Measurements from ENCODE around the gene VAC14. TPM values are rescaled to one million over a fixed set of nuclear protein-coding genes. Genes with fewer than 3 reads are reported as not detected.

The VAC14 gene
- total RNA-seq, 1 donor from 2014 or later: 17.4 TPM

- ATAC-seq (ENCODE audit: poor library complexity) (no peak), DNase-seq (peak; percentile 39)
- intact Hi-C loops (cut with DNase I): no loop called here
Measured at GRCh38 chr16:70692130-70692872, 108.7 kb downstream of the VAC14 start.

GRCh38 chr16:70691223-70692129 is 109.5 kb downstream of the VAC14 start:
- intact Hi-C loops (cut with DNase I): no loop called here
- peak; percentile 80 for DNase-seq
- ATAC-seq (ENCODE audit: poor library complexity): peak; percentile 8

GRCh38 chr16:70689970-70690891 is 110.7 kb downstream of the VAC14 start:
- no peak for ATAC-seq (ENCODE audit: poor library complexity)
- peak; percentile 38 for DNase-seq
- intact Hi-C loops (cut with DNase I): loop anchor here (5.0 kb wide), 1 partner anchor 47 kb away; no protein-coding TSS in a partner anchor

GRCh38 chr16:70689035-70689969 is 111.7 kb downstream of the VAC14 start:
- ATAC-seq (ENCODE audit: poor library complexity) (peak; percentile 18), DNase-seq (peak; percentile 72)
- intact Hi-C loops (cut with DNase I): loop anchor here (5.0 kb wide), 1 partner anchor 48 kb away; no protein-coding TSS in a partner anchor

DNA sequence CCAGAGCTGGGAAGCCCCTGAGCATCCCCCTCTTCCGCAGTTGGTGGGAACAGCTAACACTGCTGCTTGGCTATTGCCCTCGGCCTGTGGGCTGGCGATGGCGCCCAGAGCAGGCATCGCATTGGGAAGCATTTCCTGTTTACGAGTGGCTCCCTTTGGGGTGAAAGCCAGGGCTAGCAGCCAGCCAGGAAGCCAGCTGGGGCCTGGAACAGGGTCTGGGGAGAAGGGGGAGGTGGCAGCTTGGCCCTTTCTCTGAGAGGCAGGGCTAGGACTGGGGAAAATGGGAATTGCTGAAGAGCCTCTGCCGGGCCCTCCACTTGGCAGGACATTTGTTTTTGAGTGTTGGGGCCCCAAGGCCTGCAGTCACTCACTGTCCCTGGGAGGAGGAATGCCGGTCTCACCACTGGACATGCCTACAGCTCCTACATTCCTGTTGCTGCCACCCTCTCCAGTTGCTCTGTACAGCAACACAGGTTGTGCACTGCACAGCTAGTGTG is 112.7 kb downstream of the VAC14 start:
- ATAC-seq (ENCODE audit: poor library complexity): peak; percentile 28
- peak; percentile 86 for DNase-seq
- intact Hi-C loops (cut with DNase I): loop anchor here (5.0 kb wide), 1 partner anchor 49 kb away; no protein-coding TSS in a partner anchor

- ATAC-seq (ENCODE audit: poor library complexity): no peak
- intact Hi-C loops (cut with DNase I): loop anchor here (5.0 kb wide), 1 partner anchor 50 kb away; no protein-coding TSS in a partner anchor
- peak; percentile 46 for DNase-seq
Measured at GRCh38 chr16:70687671-70688245, 113.2 kb downstream of the VAC14 start.

DNA sequence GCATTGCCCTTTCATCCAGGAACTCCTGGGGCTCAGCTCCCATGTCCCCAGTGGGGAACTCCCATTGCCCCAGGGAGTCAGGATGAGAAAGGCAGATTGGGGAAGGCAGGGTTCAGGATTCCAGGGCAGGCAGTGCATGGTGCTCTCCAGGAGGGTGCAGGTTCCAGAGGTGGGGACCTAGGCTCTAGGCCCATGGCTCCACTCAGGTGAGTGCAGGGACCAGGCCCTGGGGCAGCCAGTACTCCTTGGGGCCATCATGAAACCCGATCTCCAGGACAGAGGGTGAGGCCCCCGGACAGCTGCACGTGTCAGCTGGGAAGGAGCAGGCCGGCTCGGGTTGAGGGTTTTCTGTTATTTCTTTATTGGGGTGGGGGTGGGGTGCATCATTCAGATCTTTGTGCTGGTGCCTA is 113.9 kb downstream of the VAC14 start:
- peak; percentile 35 for DNase-seq
- intact Hi-C loops (cut with DNase I): loop anchor here (5.0 kb wide), 1 partner anchor 50 kb away; no protein-coding TSS in a partner anchor
- no peak for ATAC-seq (ENCODE audit: poor library complexity)

DNA sequence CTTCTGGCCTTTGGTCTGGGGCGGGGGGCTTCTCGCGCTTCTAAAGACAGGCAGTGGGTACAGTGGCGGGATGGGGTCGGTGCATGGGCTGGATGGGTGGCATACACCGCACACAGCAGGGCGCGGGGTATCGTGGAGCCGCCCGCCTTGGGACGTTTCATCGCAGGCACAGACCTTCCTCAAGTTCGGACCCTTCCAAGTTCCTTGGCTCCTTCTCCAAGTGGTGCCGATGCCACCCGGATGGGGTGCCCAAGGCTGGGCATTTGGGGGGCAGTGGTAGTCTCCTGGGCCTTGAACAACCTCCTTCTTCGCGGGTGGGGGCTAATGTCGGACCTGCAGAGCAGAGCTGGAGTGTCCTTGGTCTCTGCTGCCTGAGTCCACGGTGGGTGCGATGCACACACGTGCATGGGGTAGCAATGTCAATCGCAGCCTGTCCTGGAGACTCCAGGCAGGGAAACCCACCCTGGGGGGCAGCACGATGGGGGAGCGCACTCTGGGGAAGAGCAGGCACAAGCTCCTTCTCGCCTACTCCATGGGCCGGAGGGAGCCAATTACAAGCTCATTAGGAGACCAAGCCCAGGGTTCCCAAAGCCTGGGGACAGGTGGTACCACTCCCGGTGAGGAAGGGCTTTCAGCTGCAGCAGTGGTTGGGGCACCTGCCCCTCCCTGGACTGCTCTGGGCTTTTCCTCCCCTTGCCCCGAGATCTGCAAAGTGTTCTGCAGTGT is 114.4 kb downstream of the VAC14 start:
- intact Hi-C loops (cut with DNase I): loop anchor here (5.0 kb wide), 1 partner anchor 51 kb away; no protein-coding TSS in a partner anchor
- DNase-seq (no peak), ATAC-seq (ENCODE audit: poor library complexity) (no peak)

DNA sequence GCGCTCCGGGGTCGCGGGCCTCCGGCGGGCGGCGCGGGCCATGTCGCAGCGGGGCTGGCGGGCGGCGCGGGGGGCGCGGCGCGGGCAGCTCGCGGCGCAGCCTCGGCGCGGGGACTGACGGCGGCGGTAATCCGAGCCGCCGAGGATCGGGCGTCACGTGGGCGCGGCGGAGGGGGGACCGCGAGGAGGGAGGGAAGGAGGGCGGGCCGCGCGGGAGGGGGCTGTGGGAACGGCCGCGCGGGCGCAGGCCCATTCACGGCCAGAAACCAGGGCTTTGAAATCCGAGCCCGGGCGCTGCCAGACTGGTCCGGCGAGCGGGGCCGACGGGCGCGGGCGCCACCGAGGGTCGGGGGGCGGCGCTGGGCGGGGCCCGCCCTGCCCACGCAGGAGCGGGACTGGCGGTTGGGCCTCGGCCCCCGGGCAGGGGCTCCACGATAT is 115.0 kb downstream of the VAC14 start, which contains the start of gene MTSS2:
MTSS2 (minus strand) TSS at position 116 of the 438 bp plus-strand sequence. CDS start 262 bp downstream, outside the sequence.
- intact Hi-C loops (cut with DNase I): loop anchor here (5.0 kb wide), 1 partner anchor 51 kb away; no protein-coding TSS in a partner anchor
- peak; percentile 90 for DNase-seq

GRCh38 chr16:70685061-70685937 is 115.7 kb downstream of the VAC14 start:
- intact Hi-C loops (cut with DNase I): loop anchor here (5.0 kb wide), 1 partner anchor 52 kb away; no protein-coding TSS in a partner anchor
- peak; percentile 56 for DNase-seq
- no peak for ATAC-seq (ENCODE audit: poor library complexity)

More for the DNA sequence above, 115.0 kb downstream of the VAC14 start, which contains the start of gene MTSS2:
- ATAC-seq (ENCODE audit: poor library complexity): peak; percentile 71

DNA sequence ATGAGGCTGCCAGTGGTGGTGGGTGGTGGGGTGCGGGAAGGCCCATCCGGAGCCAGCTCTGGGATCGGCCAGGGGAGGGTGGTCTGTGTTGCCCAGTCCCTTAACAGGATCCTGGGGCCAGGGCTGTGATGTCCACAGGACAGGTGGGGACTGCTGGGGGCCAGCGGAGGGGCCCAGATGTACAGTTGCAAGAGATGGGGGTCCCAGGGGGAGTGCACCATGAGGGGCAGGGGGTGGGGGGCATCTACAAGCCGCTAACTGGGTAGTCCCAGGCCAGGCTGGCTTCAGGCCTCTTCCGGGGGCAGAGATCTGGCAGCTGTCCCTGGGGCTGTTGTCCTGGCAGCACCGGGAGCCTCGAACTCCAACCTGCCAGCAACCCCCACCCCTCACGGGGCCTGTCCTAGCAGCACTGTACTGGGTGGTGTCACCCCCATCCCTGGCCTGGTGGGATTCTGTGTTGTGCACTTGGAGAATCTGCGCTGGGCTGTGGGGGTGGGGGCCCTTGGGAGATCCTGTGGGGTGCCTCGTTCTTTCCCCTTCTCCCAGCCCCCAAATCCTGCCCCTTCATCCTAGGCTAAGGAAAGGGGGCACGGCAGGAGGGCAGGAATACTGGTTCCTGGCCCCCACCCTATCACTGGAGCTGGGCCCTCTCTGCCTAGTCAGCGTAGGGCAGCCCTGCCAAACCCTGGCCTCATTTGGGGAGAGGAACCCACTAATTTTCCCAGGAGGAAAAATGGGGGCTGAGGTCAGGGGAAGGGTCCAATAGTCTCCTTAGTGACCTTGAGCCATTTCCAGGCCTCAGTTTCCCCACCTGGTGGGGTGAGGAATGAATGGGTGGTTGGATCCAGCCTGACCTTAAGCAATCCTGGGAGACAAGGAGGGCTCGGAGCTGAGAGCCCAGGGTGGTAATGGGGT is 116.6 kb downstream of the VAC14 start:
- DNase-seq: peak; percentile 61
- ATAC-seq (ENCODE audit: poor library complexity): no peak
- intact Hi-C loops (cut with DNase I): loop anchor here (5.0 kb wide), 2 partner anchors 53 to 88 kb away; no protein-coding TSS in a partner anchor

DNA sequence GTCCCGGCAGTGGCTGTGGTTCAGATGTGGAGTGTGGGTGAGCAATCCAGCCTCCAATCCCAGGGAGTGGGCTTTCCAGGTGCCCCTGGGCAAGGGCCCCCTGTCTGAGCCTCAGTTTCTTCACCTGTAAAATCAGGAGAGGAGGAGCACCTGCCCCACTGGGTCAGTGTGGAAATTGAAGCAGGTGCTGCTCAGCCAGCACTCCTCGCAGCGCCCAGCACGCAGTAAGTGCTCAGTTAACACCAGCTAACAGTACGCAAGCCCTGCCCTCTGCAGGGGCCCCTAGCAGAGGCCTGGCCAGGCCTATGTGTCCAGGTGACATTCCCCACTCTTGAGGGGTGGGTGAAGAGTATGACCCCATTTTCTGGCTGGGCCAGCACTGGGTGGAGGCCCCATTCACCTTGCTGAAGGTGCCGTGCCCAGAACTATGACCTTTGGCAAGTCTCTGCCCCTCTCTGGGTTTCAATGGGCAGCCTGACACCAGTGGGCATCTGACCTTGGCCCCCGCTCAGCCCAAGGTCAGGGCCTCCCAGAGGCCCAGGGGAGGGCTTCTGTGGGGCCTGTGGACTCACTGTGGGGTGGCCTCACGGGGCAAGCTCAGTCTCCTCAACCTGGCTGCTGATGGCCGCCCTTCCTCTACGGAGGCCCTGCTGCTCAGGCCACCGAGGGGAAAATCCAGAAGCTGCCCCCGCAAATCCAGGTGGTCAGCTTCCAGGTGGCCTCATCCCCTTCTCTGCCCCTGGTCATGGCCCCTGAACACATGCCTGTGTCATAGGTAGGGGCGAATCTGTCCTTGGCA is 117.6 kb downstream of the VAC14 start:
- intact Hi-C loops (cut with DNase I): loop anchor here (5.0 kb wide), 1 partner anchor 89 kb away; no protein-coding TSS in a partner anchor
- DNase-seq: peak; percentile 32

More for the DNA sequence above, 117.6 kb downstream of the VAC14 start:
- ATAC-seq (ENCODE audit: poor library complexity): no peak
